Endothelial cell of umbilical vein (primary cell): ENCODE results near the gene BCAR3. TPM values are rescaled to one million over a fixed set of nuclear protein-coding genes. Genes with fewer than 3 reads are reported as not detected.

Source experiments
- BruUV-seq: library from RNA; stranded (reverse); fragments of 400-500 nt; replicated peaks from 2 replicates; lab custom pipeline; 2021; lab: Mats Ljungman, UMichigan
- CTCF ChIA-PET: fragments of 300-600, 350-600 bp; sonication (Branson Sonifier 250); formaldehyde crosslinking; loops from one replicate; lab custom pipeline; 2021; ENCODE audit warnings: antibody characterized with exemption, inconsistent platforms; lab: Charles Lee
- POLR2A ChIA-PET: fragments of 300-600, 350-600 bp; sonication (Branson Sonifier 250); formaldehyde crosslinking; loops from one replicate; lab custom pipeline; 2021; ENCODE audit warnings: antibody characterized with exemption, inconsistent platforms; lab: Charles Lee
- DNase-seq: peaks from one replicate; pipeline ENCODE4 v3.0.0-alpha.2; 2011; ENCODE audit warnings: low read depth, low spot score
- FAIRE-seq: peaks from 2 replicates; lab custom pipeline; 2011; peaks lifted over from hg19 to GRCh38; lab: Jason Lieb, UNC
- H2AFZ ChIP-seq: 2 replicates; pipeline ENCODE4 v1.6.0; 2012; ENCODE audit warnings: low read depth, low read length, control low read depth, inconsistent platforms
- H3K27ac ChIP-seq: 2 replicates; pipeline ENCODE4 v1.5.1; 2011; ENCODE audit warnings: low read depth, mild to moderate bottlenecking, control low read depth, low read length, moderate library complexity; ENCODE audit not compliant: insufficient read depth
- H3K27me3 ChIP-seq, 2 experiments: 2 replicates each; pipeline versions ENCODE4 v1.6.0 to v1.6.1; 2011; ENCODE audit warnings: low read length in 2 of 2, mixed read lengths in 1 of 2; ENCODE audit not compliant: control insufficient read depth in 2 of 2, insufficient read depth in 2 of 2
- H3K36me3 ChIP-seq, 2 experiments: 2 replicates in 1 of 2; 3 replicates in 1 of 2; pipeline ENCODE4 v1.5.1; 2011; ENCODE audit warnings: low read length in 2 of 2, mild to moderate bottlenecking in 1 of 2, moderate library complexity in 1 of 2; ENCODE audit not compliant: control insufficient read depth in 2 of 2, insufficient read depth in 2 of 2; ENCODE audit errors: extremely low read depth in 1 of 2
- H3K4me1 ChIP-seq: 3 replicates; pipeline ENCODE4 v1.5.1; 2011; ENCODE audit warnings: mild to moderate bottlenecking, low read length; ENCODE audit not compliant: control insufficient read depth, insufficient read depth; ENCODE audit errors: extremely low read depth
- H3K4me2 ChIP-seq: 2 replicates; pipeline ENCODE4 v1.6.1; 2011; ENCODE audit warnings: low read length, control low read depth, mixed read lengths; ENCODE audit not compliant: insufficient read depth
- H3K4me3 ChIP-seq, 3 experiments: fragments of 200-600 bp in 1 of 3; sonication (generic), shearing (Covaris generic) in 1 of 3; replicated peaks in 1 of 3; 2 replicates each; pipeline ENCODE4 v1.5.1; 2011 to 2016; ENCODE audit warnings: control low read depth in 3 of 3, low read length in 3 of 3, mild to moderate bottlenecking in 2 of 3, inconsistent platforms in 1 of 3, low read depth in 1 of 3, moderate library complexity in 1 of 3; ENCODE audit not compliant: insufficient read depth in 1 of 3
- H3K79me2 ChIP-seq: 2 replicates; pipeline ENCODE4 v1.6.0; 2012; ENCODE audit warnings: low read length, inconsistent platforms; ENCODE audit not compliant: control insufficient read depth, insufficient read depth
- H3K9ac ChIP-seq: replicated peaks from 2 replicates; pipeline ENCODE3; 2011; ENCODE audit warnings: low read length, control low read depth; ENCODE audit not compliant: insufficient read depth; ENCODE audit errors: extremely low read depth
- H3K9me1 ChIP-seq: replicated peaks from 3 replicates; pipeline ENCODE4 v1.6.0; 2011; ENCODE audit warnings: mild to moderate bottlenecking, low read length; ENCODE audit not compliant: control insufficient read depth, insufficient read depth; ENCODE audit errors: extremely low read depth
- H3K9me3 ChIP-seq: replicated peaks from 2 replicates; pipeline ENCODE4 v1.5.1; 2012; ENCODE audit warnings: low read length, inconsistent platforms; ENCODE audit not compliant: control insufficient read depth, insufficient read depth
- H4K20me1 ChIP-seq: replicated peaks from 2 replicates; pipeline ENCODE3; 2011; ENCODE audit warnings: mild to moderate bottlenecking, low read length; ENCODE audit not compliant: control insufficient read depth, insufficient read depth; ENCODE audit errors: extremely low read depth
- EZH2 ChIP-seq: IDR thresholded peaks from 2 replicates; pipeline ENCODE4 v1.6.1; 2012; ENCODE audit warnings: borderline replicate concordance, low read depth, mild to moderate bottlenecking, moderate library complexity, low read length, inconsistent platforms; ENCODE audit not compliant: severe bottlenecking
- FOS ChIP-seq: IDR thresholded peaks from 2 replicates; pipeline ENCODE4 v1.6.1; 2011; ENCODE audit warnings: mild to moderate bottlenecking, low read length, moderate library complexity, borderline replicate concordance; ENCODE audit not compliant: insufficient read depth
- GATA2 ChIP-seq: IDR thresholded peaks from 2 replicates; pipeline ENCODE4 v1.7.0; 2011; ENCODE audit warnings: low read depth, mild to moderate bottlenecking, moderate library complexity, mixed read lengths, low read length; ENCODE audit not compliant: insufficient read length, insufficient read depth
- JUN ChIP-seq: IDR thresholded peaks from 2 replicates; pipeline ENCODE4 v1.6.1; 2011; ENCODE audit warnings: borderline replicate concordance, low read depth; ENCODE audit not compliant: insufficient read length, insufficient read depth
- MYC ChIP-seq: IDR thresholded peaks from one replicate; pipeline ENCODE4 v1.6.1; 2011; ENCODE audit warnings: mild to moderate bottlenecking, low read depth, low read length
- POLR2A ChIP-seq: IDR thresholded peaks from 2 replicates; pipeline ENCODE4 v1.6.1; 2012; ENCODE audit warnings: low read depth, mild to moderate bottlenecking, control low read depth, low read length
- POLR2AphosphoS5 ChIP-seq: IDR thresholded peaks from 2 replicates; pipeline ENCODE4 v1.6.1; 2012; ENCODE audit warnings: low read depth, mild to moderate bottlenecking, control low read depth, low read length, moderate library complexity; ENCODE audit not compliant: insufficient read depth
- dilution Hi-C: fragments of 300-500 bp; cut with MboI; formaldehyde crosslinking; loops from one replicate; pipeline ENCODE4 v1.15.0; 2019; ENCODE audit warnings: low sequenced_read_pairs; ENCODE audit not compliant: extremely low pct_ligation_motif_present
- intact Hi-C: fragments of 100-400 bp; cut with micrococcal nuclease; formaldehyde crosslinking; loops from one replicate; pipeline ENCODE4 v1.10.0; 2022
- polyA plus RNA-seq, 4 experiments: library from polyadenylated mRNA; depleted of rRNA in 3 of 4; stranded (reverse) in 3 of 4; unstranded in 1 of 4; fragments of >200 nt; gene quantifications; 2 replicates each; pipeline versions ENCODE4 v1.2.1 to v1.2.3, GENCODE V29; 2011 to 2012; ENCODE audit warnings: missing spikeins in 1 of 4
- total RNA-seq: library from RNA; stranded (reverse); gene quantifications from 2 replicates; pipeline ENCODE4 v1.2.3, GENCODE V29; 2021
- TF ChIP-seq, protein P1 (sequence below): IDR thresholded peaks from 2 replicates; pipeline ENCODE4 v1.6.1; 2011; ENCODE audit not compliant: insufficient read depth, insufficient read length
- TF ChIP-seq, protein P2 (sequence below), 2 donors: IDR thresholded peaks; 1 replicate in 1 of 2; 2 replicates in 1 of 2; pipeline ENCODE4 v1.5.1; 2011; ENCODE audit warnings: low read length in 2 of 2, mild to moderate bottlenecking in 2 of 2, moderate library complexity in 2 of 2, control low read depth in 1 of 2, inconsistent platforms in 1 of 2, low read depth in 1 of 2; ENCODE audit not compliant: insufficient read depth in 1 of 2; ENCODE audit errors: extremely low read depth in 1 of 2

Gene BCAR3
- total and polyA plus RNA-seq, 2 donors (not counting 3 experiments of a cell fraction or from before 2014, with no cell fraction given), result 17.5 to 32.9 TPM

DNA sequence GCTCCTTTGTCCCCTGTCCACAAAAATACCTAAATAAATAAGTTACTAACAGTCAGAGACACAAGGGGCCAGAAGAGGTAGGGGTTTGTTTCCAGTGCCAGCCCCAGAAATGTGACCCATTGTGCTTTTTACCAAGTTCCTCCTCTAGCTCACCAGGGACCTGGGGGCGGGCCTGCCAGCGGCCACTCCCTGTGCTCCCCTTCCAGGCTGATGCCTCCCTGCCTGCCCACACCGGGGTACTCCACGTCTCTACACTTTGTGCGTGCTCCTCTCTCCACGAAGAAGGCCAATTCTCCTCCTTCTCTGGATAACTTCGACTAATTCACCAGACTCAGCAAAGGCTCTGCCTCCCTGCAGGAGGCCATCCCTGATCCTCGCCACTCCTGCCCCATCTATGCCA is 72.1 kb downstream of the BCAR3 start:
- Histone ChIP-seq H3K27me3 (no peaks in the 10 kb centered on the region), H3K4me2 (no peak overlapping the region), H4K20me1 (no peaks in the 10 kb centered on the region), H2AFZ (no peak overlapping the region), H3K79me2 (peaks cover 100% of the 10 kb centered on the region), H3K4me3 (no peak overlapping the region), H3K36me3 (no peaks in the 10 kb centered on the region), H3K4me1 (peaks cover 42% of the 10 kb centered on the region), H3K27ac (no peak overlapping the region), H3K9ac (no peak overlapping the region), H3K9me1 (no peaks in the 10 kb centered on the region), H3K9me3 (no peaks in the 10 kb centered on the region)
- intact Hi-C loops (loop anchor here (2.0 kb wide), 1 partner anchor 43 kb away; no protein-coding TSS in a partner anchor), dilution Hi-C loops (no loop called here)
- TF ChIP-seq, protein P1, sequence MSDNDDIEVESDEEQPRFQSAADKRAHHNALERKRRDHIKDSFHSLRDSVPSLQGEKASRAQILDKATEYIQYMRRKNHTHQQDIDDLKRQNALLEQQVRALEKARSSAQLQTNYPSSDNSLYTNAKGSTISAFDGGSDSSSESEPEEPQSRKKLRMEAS, result no peak
- no peak for TF ChIP-seq POLR2A
- no peak for TF ChIP-seq GATA2
- no peak for TF ChIP-seq FOS
- TF ChIP-seq JUN, result no peak
- no peak for TF ChIP-seq POLR2AphosphoS5
- TF ChIP-seq, protein P2, sequence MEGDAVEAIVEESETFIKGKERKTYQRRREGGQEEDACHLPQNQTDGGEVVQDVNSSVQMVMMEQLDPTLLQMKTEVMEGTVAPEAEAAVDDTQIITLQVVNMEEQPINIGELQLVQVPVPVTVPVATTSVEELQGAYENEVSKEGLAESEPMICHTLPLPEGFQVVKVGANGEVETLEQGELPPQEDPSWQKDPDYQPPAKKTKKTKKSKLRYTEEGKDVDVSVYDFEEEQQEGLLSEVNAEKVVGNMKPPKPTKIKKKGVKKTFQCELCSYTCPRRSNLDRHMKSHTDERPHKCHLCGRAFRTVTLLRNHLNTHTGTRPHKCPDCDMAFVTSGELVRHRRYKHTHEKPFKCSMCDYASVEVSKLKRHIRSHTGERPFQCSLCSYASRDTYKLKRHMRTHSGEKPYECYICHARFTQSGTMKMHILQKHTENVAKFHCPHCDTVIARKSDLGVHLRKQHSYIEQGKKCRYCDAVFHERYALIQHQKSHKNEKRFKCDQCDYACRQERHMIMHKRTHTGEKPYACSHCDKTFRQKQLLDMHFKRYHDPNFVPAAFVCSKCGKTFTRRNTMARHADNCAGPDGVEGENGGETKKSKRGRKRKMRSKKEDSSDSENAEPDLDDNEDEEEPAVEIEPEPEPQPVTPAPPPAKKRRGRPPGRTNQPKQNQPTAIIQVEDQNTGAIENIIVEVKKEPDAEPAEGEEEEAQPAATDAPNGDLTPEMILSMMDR (IDR thresholded peaks at IDR 0.05; ENCODE audit: extremely low read depth in 1 of 2, insufficient read depth in 1 of 2, low read depth in 1 of 2, low read length in 2 of 2), result no peak
- TF ChIP-seq MYC, result no peak
- TF ChIP-seq EZH2, result no peak
- DNase-seq (no peak), FAIRE-seq (no peak)
- ChIA-PET POLR2A (no interaction called here), CTCF (interaction anchor here (1.1 to 6.6 kb wide), 4 partner anchors 15 to 305 kb away, joined by 3 to 25 read pairs (median 13); no protein-coding TSS in a partner anchor)
- BruUV-seq, result no TSS peak
